MCF 10A (cell line): Measurements from ENCODE around the gene INSR. TPM values are rescaled to one million over a fixed set of nuclear protein-coding genes. Genes with fewer than 3 reads are reported as not detected.

Experiments
- BruUV-seq: library from RNA; stranded (reverse); fragments of 400-500 nt; replicated peaks from 2 replicates; lab custom pipeline; 2021; lab: Mats Ljungman, UMichigan
- CTCF ChIA-PET: fragments of 300-600 bp; sonication (Branson Sonifier 250); formaldehyde crosslinking; extraction: SDS; loops from one replicate; lab custom pipeline; 2021; ENCODE audit warnings: antibody characterized with exemption, inconsistent platforms; lab: Yijun Ruan, JAX
- POLR2A ChIA-PET: fragments of 300-600, 350-650 bp; sonication (Branson Sonifier 250); formaldehyde crosslinking; extraction: SDS; loops from one replicate; lab custom pipeline; 2020; ENCODE audit warnings: antibody characterized with exemption, inconsistent platforms; lab: Yijun Ruan, JAX
- DNase-seq: peaks from one replicate; pipeline ENCODE4 v3.0.0-alpha.2; 2018; ENCODE audit not compliant: unreplicated experiment
- H3K27ac Mint-ChIP-seq: one replicate; pipeline ENCODE4 v1.8.0; 2022; ENCODE audit warnings: mild to moderate bottlenecking, low read depth, mixed read lengths; ENCODE audit not compliant: unreplicated experiment
- H3K27me3 Mint-ChIP-seq: one replicate; pipeline ENCODE4 v1.8.0; 2022; ENCODE audit warnings: mixed read lengths; ENCODE audit not compliant: insufficient read depth, unreplicated experiment
- H3K36me3 Mint-ChIP-seq: one replicate; pipeline ENCODE4 v1.8.0; 2022; ENCODE audit warnings: mild to moderate bottlenecking, moderate library complexity, mixed read lengths; ENCODE audit not compliant: insufficient read depth, unreplicated experiment
- H3K4me1 Mint-ChIP-seq: one replicate; pipeline ENCODE4 v1.8.0; 2022; ENCODE audit warnings: mixed read lengths; ENCODE audit not compliant: insufficient read depth, unreplicated experiment
- H3K4me3 Mint-ChIP-seq: one replicate; pipeline ENCODE4 v1.8.0; 2022; ENCODE audit warnings: mild to moderate bottlenecking, moderate library complexity, mixed read lengths; ENCODE audit not compliant: unreplicated experiment
- H3K9me3 Mint-ChIP-seq: one replicate; pipeline ENCODE4 v1.8.0; 2022; ENCODE audit warnings: mixed read lengths; ENCODE audit not compliant: unreplicated experiment
- CTCF ChIP-seq: fragments of 200-600 bp; IDR thresholded peaks from one replicate; pipeline ENCODE4 v1.8.0; 2022; ENCODE audit warnings: antibody characterized with exemption, mild to moderate bottlenecking; ENCODE audit not compliant: unreplicated experiment
- intact Hi-C: fragments of 100-400 bp; cut with micrococcal nuclease; formaldehyde crosslinking; loops from 2 replicates; pipeline ENCODE4 v1.14.1; 2022
- total RNA-seq: library from RNA; stranded (reverse); gene quantifications from 2 replicates; pipeline ENCODE4 v1.2.3, GENCODE V29; 2022

Gene INSR
- total RNA-seq, 1 experiment from 2014 or later, result 8.8 TPM

- intact Hi-C loops, result no loop called here
- peaks cover 7% of the 10 kb centered on the region for H3K4me1 Mint-ChIP-seq
- H3K27me3 Mint-ChIP-seq, result no peaks in the 10 kb centered on the region
- H3K27ac Mint-ChIP-seq, result peak overlapping the region; percentile 96
- H3K4me3 Mint-ChIP-seq, result peak overlapping the region; percentile 99
- CTCF ChIA-PET, result interaction anchor here (0.5 to 2.0 kb wide), 10 partner anchors 15 to 488 kb away, joined by 3 to 5 read pairs (median 4); no protein-coding TSS in a partner anchor
- DNase-seq, result no peak
- TF ChIP-seq CTCF, result no peak
- POLR2A ChIA-PET, result interaction anchor here (0.5 to 1.5 kb wide), 8 partner anchors 14 to 531 kb away, joined by 3 to 13 read pairs (median 4); partner anchors contain the start of genes MCOLN1 and ZNF557
- peaks cover 7% of the 10 kb centered on the region for H3K36me3 Mint-ChIP-seq
- BruUV-seq, result no TSS peak
- peaks cover 7% of the 10 kb centered on the region for H3K9me3 Mint-ChIP-seq
These were observed 194.7 kb downstream of the INSR start for GRCh38 chr19:7099597-7099921.

- TF ChIP-seq CTCF, result no peak
- DNase-seq, result peak; percentile 92
- Mint-ChIP-seq H3K9me3 (peaks cover 7% of the 10 kb centered on the region), H3K36me3 (peaks cover 7% of the 10 kb centered on the region), H3K4me3 (peak overlapping the region; percentile 99), H3K27me3 (no peaks in the 10 kb centered on the region), H3K4me1 (peaks cover 7% of the 10 kb centered on the region), H3K27ac (peak overlapping the region; percentile 96)
- ChIA-PET CTCF (interaction anchor here (0.5 to 2.0 kb wide), 11 partner anchors 14 to 488 kb away, joined by 3 to 5 read pairs (median 3); no protein-coding TSS in a partner anchor), POLR2A (interaction anchor here (0.6 to 1.5 kb wide), 7 partner anchors 13 to 531 kb away, joined by 3 to 13 read pairs (median 4); partner anchors contain the start of genes MCOLN1 and ZNF557)
- BruUV-seq, result no TSS peak
- intact Hi-C loops, result no loop called here
These were observed 195.3 kb downstream of the INSR start for GRCh38 chr19:7098701-7099596.

GRCh38 chr19:7098096-7098495 lies 196.1 kb downstream of the INSR start:
- DNase-seq, result no peak
- Mint-ChIP-seq H3K4me3 (peak overlapping the region; percentile 99), H3K4me1 (peaks cover 7% of the 10 kb centered on the region), H3K9me3 (peaks cover 7% of the 10 kb centered on the region), H3K36me3 (peaks cover 7% of the 10 kb centered on the region), H3K27me3 (no peaks in the 10 kb centered on the region), H3K27ac (no peak overlapping the region)
- BruUV-seq, result no TSS peak
- intact Hi-C loops, result no loop called here
- ChIA-PET POLR2A (interaction anchor here (0.9 to 1.5 kb wide), 2 partner anchors 28 to 532 kb away, joined by 4 to 5 read pairs; partner anchors contain the start of gene ZNF557), CTCF (interaction anchor here (0.6 kb wide), 1 partner anchor 436 kb away, joined by 3 read pairs; no protein-coding TSS in a partner anchor)
- no peak for TF ChIP-seq CTCF

GRCh38 chr19:7088999-7089398 lies 205.2 kb downstream of the INSR start:
- ChIA-PET POLR2A (interaction anchor here (0.7 kb wide), 1 partner anchor 19 kb away, joined by 3 read pairs; no protein-coding TSS in a partner anchor), CTCF (interaction anchor here (0.7 kb wide), 1 partner anchor 1054 kb away, joined by 3 read pairs; no protein-coding TSS in a partner anchor)
- no peak for TF ChIP-seq CTCF
- Mint-ChIP-seq H3K36me3 (peaks cover 10% of the 10 kb centered on the region), H3K4me3 (no peak overlapping the region), H3K27ac (no peak overlapping the region), H3K9me3 (peaks cover 19% of the 10 kb centered on the region), H3K27me3 (no peaks in the 10 kb centered on the region), H3K4me1 (no peaks in the 10 kb centered on the region)
- intact Hi-C loops, result no loop called here
- no TSS peak for BruUV-seq
- DNase-seq, result no peak
